SK-N-SH (cell line): ENCODE measurements around the gene RNF157.

ENCODE experiments used
- EP300 ChIP-seq, 2 experiments: IDR thresholded peaks; 2 replicates each; pipeline versions ENCODE4 v1.4.0 to v1.6.1; 2012; ENCODE audit warnings: borderline replicate concordance in 1 of 2, low read depth in 1 of 2, low read length in 1 of 2
- FOXJ3 ChIP-seq: sonication (generic); formaldehyde crosslinking; IDR thresholded peaks from 2 replicates; pipeline ENCODE4 v1.5.1; 2020; ENCODE audit warnings: mild to moderate bottlenecking, missing genetic modification reagents
- RAD21 ChIP-seq: IDR thresholded peaks from 2 replicates; pipeline ENCODE4 v1.6.1; 2012; ENCODE audit warnings: mild to moderate bottlenecking, low read length
- SMC3 ChIP-seq: IDR thresholded peaks from 2 replicates; pipeline ENCODE4 v1.6.1; 2012; ENCODE audit warnings: low read depth, low read length, improper control_type of control experiment
- YY1 ChIP-seq: IDR thresholded peaks from 2 replicates; pipeline ENCODE4 v1.4.0; 2012; ENCODE audit warnings: low read depth, mild to moderate bottlenecking
- TF ChIP-seq, protein P1 (sequence below): fragments of 200-600 bp; sonication (generic); IDR thresholded peaks from 2 replicates; pipeline ENCODE4 v1.6.1; 2017; ENCODE audit warnings: antibody characterized with exemption, mild to moderate bottlenecking, moderate library complexity

DNA sequence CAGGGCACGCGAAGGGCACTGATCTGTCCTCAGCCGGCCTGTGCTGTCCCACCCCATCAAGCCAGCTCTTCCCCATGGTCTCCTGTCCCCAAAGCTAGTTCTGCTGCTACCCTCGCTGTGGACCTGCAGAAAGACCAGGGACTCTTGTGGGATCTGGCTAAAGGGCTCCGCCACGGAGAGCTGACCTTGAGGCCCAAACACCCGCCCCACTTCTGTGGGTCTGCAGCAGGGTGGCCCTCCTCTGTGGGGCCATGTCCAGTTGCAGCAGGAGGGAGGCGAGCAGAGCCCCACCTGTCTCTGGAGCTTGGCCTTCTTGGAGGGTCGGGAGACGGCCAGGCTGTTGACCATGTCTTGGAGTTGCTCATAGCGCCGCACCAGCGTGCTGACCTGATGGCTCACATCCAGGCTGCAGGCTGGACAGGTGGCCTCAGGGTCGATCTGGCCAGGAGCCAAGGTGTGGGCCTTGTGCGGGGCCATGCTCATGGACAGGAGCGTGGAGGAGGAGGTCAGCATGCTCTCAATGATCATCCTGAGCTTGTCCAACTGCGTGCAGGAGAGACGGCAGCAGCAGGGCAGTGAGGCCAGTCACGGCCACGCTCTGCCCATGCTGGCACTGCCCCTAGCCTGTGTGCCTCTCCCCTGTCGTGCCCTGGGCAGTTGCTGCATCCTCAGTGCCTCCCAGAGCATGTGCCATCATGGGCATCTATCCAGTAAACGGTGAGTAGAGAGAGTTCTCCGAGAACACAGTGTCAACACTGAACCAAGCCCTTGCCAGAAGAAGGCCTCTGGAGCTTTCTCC, 41.5 kb upstream of the RNF157 start:
- no peak for TF ChIP-seq FOXJ3 (CRISPR knock-in tag)
- TF ChIP-seq SMC3, result no peak
- TF ChIP-seq EP300 (IDR thresholded peaks at IDR 0.05; ENCODE audit: borderline replicate concordance in 1 of 2, low read depth in 1 of 2, low read length in 1 of 2), result no peak
- TF ChIP-seq YY1, result no peak
- no peak for TF ChIP-seq RAD21
- TF ChIP-seq, protein P1, sequence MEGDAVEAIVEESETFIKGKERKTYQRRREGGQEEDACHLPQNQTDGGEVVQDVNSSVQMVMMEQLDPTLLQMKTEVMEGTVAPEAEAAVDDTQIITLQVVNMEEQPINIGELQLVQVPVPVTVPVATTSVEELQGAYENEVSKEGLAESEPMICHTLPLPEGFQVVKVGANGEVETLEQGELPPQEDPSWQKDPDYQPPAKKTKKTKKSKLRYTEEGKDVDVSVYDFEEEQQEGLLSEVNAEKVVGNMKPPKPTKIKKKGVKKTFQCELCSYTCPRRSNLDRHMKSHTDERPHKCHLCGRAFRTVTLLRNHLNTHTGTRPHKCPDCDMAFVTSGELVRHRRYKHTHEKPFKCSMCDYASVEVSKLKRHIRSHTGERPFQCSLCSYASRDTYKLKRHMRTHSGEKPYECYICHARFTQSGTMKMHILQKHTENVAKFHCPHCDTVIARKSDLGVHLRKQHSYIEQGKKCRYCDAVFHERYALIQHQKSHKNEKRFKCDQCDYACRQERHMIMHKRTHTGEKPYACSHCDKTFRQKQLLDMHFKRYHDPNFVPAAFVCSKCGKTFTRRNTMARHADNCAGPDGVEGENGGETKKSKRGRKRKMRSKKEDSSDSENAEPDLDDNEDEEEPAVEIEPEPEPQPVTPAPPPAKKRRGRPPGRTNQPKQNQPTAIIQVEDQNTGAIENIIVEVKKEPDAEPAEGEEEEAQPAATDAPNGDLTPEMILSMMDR, result no peak
